NCI-H82 (cell line): ENCODE measurements around the gene CCDC171.
A peak's percentile ranks its signal among the peaks of the same experiment; 100 is the strongest.
"Not testable (repeated sequence)": the region's sequence is repeated elsewhere in the genome, so short reads cannot be mapped to it uniquely, and the experiment has no call there.

Experiments used
- DNase-seq: peaks from one replicate; lab custom pipeline; 2025; lab: John Stamatoyannopoulos, UW

CCDC171 gene

GRCh38 chr9:15552636-15553527 is at the start of gene CCDC171:
Gene CCDC171 (plus strand): TSS chr9:15553043. CDS start chr9:15564089, 11,046 bp downstream.
- DNase-seq: peak; percentile 95

DNA sequence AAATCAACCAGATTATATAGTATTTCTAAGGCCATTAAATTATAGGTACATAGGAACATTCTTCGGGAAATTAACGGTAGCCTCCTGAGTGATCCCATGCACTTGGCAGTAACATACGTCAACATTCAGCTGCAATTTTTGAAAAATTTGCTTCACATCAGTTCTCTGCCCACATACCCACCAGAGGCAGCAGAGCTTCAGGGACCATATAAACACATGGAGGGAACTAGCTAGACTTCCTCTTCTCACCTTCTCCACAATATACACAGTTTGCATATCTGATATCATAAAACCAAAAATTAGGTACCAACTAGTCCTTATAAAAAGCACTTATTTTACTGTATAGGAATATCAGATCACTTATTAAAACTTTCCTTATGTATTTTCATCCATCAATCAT is 46.9 kb upstream of the CCDC171 start:
- no peak for DNase-seq

DNA sequence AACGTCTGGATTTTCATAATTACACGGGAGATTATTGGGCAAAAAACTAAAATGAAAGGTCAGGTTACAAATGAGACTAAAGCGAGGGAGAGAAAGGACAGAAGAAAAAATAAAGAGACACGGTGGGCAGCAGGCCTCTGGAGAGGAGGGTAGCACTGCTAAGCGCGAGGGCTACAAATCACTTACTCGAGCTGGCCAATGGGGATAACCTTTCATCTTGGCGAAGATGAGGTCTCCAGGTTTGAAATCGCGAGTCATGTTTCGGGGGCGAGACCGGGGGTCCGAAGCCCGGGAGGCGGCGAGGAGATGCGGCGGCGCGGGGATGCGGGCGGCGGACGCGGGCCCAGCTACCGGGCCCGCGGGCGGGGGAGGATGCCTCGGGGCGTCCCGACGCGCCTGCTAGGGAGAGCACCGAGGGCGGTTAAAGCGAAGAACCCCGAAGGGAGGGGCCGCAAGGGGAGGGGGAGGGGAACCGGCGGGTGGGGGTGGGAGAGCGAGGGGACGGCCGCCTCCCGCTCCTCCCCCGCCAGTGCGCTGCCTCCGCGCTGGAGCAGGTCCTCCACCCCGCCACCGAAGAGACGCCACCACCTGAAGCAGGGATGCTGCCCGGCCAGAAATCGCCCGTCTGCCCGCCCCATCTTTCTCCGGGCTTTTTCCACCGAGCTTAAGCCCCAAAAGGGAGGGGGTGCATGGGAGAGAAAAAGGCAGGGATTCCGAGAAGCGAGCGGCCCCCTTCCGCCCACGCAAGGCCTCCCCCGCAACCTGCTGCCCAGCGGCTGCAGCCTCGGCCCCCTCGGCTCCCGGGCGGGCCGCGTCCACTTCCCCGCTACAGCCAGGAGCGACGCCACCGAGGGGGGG is 42.7 kb upstream of the CCDC171 start:
- peak; percentile 64 for DNase-seq

GRCh38 chr9:15510789-15511575 is 41.9 kb upstream of the CCDC171 start, which contains the start of gene PSIP1:
Gene PSIP1 (minus strand): TSS chr9:15510970. CDS start chr9:15510188, 782 bp downstream.
- DNase-seq: peak; percentile 86

DNA sequence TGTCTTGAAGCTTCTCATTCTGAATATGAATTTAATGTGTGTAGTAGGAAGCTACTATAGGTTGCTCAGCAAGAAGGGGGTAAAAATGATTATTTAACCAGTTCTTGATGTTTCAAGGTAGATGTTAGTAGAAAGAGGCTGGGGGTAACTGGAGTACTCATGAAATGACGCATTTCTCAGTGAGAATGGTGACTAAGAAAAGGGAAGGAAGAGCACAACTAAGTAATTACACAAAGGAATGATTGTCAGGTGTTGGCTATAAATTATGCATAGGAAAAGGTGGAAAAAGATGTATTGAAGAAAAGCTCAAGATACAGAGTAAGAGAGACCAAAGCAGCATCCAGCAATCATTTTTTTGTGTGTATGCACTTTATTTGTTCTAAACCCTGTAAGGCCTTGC is 40.6 kb upstream of the CCDC171 start:
- DNase-seq: no peak

DNA sequence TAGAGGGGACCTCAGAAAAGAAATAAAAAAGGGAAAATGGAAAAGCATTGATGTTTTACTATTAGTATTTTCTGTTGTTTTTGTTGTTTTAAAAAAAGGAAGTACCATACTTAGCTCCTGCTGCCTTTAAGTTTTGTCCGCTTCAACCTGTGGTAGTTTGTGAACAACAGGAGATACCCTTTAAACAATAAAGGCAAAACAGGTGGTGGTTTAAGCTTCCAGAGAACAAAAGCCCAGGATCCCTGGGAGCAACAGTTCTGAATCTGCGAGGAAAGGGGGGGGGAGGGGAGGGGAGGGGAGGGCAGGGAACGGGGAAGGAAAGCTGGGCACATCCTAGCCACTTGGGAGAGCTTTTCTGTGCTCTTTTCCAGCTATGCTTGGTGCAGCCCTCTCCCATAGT is 40.0 kb upstream of the CCDC171 start:
- peak; percentile 49 for DNase-seq

DNA sequence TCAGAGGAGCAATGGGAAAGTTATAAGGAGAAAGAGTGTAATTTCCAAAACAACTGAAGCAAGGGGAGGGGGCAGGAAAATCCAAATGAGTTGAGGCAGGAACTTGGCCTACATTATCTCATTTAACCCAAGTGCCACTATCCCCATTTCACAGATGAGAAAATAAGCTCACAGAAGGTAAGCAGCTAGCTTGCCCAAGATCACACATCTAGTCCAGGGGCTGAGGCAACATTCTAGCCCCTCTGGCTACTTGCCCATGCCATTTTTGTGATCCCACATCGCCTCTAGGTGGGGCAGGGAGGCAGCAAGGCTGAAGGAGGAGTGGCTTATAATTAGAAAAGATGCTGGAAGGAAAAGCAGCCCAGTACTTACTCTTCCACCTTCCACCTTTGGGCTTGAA is 39.5 kb upstream of the CCDC171 start:
- DNase-seq: peak; percentile 64

- no peak for DNase-seq
These were observed 33.0 kb upstream of the CCDC171 start for GRCh38 chr9:15519831-15520230.

GRCh38 chr9:15521254-15521653 is 31.6 kb upstream of the CCDC171 start:
- no peak for DNase-seq

GRCh38 chr9:15522130-15522755 is 30.6 kb upstream of the CCDC171 start:
- no peak for DNase-seq

- no peak for DNase-seq
These were observed 27.9 kb upstream of the CCDC171 start for GRCh38 chr9:15524845-15525455.

- no peak for DNase-seq
These were observed 26.9 kb upstream of the CCDC171 start for GRCh38 chr9:15525958-15526357.

DNA sequence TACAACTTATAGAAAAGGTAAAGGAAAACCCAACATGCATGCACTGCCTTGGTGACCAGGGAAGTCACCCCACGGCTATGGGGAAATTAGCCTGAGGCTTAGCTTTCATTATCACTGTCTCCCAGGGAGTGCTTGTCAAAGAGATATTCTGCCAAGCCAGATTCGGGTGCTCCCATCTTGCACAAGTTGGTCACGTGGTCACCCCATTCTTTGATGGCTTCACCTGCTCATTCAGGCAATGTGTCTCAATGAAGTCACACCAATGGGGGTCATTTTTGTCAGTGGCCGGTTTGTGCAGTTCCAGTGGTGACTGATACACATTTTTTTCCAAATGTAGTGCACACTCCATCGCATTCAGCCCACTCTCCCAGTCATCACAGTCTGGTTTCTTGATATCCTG is 25.8 kb upstream of the CCDC171 start:
- DNase-seq: not testable (repeated sequence)

DNA sequence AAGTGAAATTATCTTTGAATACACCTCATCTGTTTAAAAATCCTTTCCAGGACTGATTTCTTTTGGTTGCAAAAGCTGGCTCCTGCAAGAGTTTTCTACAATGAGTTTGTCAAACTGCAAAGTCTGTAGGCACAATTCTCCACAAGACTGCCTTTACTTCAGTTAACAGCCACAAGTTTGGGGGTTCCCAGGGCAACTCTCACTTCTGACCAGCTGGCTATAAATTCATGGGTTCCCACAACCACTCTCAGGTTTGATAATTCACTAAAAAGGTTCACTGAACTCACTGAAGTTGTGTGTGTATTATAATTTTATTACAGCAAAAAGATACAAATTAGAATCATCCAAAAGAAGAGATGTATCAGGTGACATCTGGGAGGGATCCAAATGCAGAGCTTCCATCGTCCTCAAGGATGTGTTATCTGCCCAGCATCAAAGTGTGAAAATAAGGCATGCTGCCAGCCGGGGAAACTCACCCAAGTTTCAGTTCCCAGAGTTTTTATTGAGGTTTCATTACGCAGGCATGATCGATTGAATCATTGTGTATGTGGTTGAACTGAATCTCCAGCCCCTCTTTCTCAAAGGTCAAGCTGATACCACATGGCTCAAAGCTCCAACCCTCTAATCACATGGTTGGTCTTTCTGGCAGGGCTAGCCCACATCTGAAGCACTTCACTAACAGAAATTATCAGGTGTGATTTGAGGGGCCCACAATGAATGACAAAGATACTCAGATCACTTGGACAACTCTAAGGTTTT is 23.1 kb upstream of the CCDC171 start:
- no peak for DNase-seq

DNA sequence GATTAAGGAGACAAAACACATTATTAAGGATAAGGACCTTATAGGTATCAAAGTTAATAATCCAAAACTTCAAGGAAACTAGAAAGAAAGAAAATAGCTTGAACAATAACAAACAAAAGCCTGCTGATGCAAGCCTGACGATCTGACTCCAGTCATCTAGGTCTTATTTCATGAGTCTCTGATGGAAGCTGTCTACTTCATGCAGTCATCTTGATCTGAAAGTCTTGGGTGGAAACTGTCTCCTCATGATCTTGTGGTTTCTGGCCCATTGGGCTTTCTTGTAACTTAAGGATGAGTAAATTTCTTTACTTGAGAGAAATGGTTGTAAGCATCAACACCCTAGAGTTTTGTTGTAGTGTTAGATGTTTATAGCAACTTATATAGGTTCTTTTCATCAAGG is 21.5 kb upstream of the CCDC171 start:
- DNase-seq: no peak

- DNase-seq: peak; percentile 38
These were observed 11.0 kb upstream of the CCDC171 start for GRCh38 chr9:15541872-15542271.

DNA sequence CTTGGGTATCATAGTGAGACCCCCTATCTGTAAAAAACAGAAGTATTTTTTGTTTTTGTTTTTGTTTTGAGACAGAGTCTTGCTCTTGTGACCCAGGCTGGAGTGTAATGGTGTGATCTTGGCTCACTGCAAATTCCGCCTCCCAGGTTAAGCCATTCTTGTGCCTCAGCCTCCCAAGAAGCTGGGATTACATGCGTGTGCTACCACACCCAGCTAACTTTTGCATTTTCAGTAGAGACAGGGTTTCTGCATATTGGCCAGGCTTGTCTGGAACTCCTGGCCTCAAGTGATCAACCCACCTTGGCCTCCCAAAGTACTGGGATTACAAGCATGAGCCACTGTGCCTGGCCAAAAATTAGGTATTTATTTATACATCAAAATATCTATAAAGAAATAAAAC is 10.2 kb upstream of the CCDC171 start:
- DNase-seq: no peak

DNA sequence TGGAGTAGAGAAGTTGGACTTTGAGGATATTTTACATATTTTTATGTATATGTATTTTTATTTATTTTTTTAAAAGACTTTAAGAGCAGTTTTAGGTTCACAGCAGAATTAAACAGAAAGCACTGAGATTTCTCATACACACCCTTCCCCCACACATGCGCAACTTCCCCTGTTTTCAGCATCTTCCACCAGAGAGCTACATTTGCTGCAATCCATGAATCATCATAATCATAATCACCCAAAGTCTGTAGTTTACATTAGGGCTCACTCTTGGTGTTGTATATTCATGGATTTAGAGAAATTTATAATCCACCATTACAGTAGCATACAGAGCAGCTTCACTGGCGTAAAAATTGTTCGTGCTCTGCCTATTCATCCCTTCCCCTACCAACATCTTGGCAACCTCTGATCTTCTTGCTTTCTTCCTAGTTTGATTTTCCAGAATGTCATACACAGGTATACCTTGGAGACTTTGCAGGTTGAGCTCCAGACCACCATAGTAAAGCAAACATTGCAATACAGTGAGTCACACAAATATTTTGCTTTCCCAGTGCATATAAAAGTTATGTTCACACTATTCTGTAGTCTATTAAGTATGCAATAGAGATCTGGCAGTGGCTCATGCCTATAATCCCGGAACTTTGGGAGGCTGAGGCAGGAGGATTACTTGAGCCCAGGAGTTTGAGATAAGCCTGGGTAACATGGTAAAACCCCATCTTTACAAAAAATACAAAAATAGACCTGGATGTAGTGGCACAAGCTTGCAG is 9.6 kb upstream of the CCDC171 start:
- DNase-seq: no peak

- DNase-seq: no peak
These were observed 3.2 kb upstream of the CCDC171 start for GRCh38 chr9:15549611-15550010.

DNA sequence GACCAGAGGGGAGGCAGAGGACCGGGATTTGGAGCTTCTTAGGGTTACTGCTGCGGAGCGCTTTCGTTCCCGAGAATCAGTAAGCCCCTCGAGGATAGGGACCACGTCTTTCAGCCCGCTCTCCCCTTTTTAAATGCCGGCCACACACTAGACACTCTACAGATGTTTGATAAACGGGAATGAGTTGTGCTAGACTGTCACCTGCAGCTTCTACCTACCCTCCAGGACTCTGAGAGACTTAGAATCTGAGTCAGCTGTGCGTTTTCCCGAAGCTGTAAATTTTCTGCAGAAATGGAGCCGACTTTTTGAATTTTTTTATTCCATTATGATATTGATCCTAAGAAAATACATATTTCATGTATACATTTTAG is 670 bp downstream of the CCDC171 start:
- no peak for DNase-seq
